Muscle layer of duodenum (tissue), 2 donors: ENCODE results near the gene TBC1D22A.

ENCODE experiments used
- H3K27ac ChIP-seq: one replicate; pipeline ENCODE4 v1.7.0; 2013; ENCODE audit warnings: mild to moderate bottlenecking, low read length
- H3K27me3 ChIP-seq: one replicate; pipeline ENCODE4 v1.7.0; 2013; ENCODE audit warnings: low read depth, mild to moderate bottlenecking, control low read depth, low read length
- H3K36me3 ChIP-seq, 2 donors: one replicate each; pipeline ENCODE4 v1.7.0; 2013; ENCODE audit warnings: low read length in 2 of 2, control low read depth in 1 of 2, mild to moderate bottlenecking in 1 of 2; ENCODE audit not compliant: insufficient read depth in 2 of 2, control insufficient read depth in 1 of 2
- H3K4me1 ChIP-seq, 2 donors: one replicate each; pipeline ENCODE4 v1.7.0; 2013; ENCODE audit warnings: low read length in 2 of 2, mild to moderate bottlenecking in 2 of 2, control low read depth in 1 of 2, moderate library complexity in 1 of 2; ENCODE audit not compliant: insufficient read depth in 2 of 2, control insufficient read depth in 1 of 2
- H3K4me3 ChIP-seq, 2 donors: one replicate each; pipeline ENCODE4 v1.7.0; 2013; ENCODE audit warnings: low read length in 2 of 2, low read depth in 1 of 2, mild to moderate bottlenecking in 1 of 2
- H3K9me3 ChIP-seq, 2 donors: one replicate each; pipeline ENCODE4 v1.7.0; 2013; ENCODE audit warnings: low read length in 2 of 2, control low read depth in 1 of 2, mild to moderate bottlenecking in 1 of 2; ENCODE audit not compliant: control insufficient read depth in 1 of 2
- donor health status: healthy.

The TBC1D22A gene

GRCh38 chr22:47193606-47194329, 431.3 kb downstream of the TBC1D22A start:
- Histone ChIP-seq H3K27me3 (no peaks in the 10 kb centered on the region), H3K4me1 (no peaks in the 10 kb centered on the region), H3K4me3 (no peak overlapping the region), H3K27ac (no peak overlapping the region), H3K9me3 (no peaks in the 10 kb centered on the region), H3K36me3 (no peaks in the 10 kb centered on the region)

DNA sequence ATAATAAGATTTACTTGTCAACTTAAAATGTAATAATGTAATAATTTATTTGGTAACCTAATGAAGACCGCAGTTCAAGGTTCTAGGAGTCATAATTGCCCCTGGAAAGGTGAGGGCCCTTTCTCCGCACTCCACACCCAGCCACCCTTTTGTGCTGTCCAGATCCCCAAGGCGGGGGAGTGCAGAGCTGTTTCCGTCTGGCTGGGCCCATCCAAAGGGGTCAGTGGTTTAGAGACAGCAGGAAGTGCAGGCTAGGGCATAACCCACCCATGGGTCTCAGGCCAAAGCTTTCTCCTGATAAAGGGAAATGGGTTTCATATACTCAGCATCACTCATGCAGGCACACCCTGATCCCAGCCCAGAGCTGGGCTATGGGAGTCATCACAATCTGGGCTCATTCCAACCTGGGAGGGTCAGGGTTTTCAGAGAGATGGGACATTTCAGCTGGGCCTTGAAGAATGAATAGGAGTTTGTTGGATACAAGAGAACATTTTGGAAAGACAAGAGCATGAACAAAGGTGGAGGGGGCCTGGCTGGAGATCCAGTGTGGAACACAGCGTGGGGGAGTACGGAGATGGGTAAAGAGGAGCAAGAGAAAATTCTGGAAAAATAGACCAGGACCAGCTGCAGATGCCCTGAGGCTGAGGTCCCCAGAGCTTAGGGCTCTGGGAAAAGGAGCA, 432.2 kb downstream of the TBC1D22A start:
- Histone ChIP-seq H3K4me1 (no peaks in the 10 kb centered on the region), H3K27me3 (no peaks in the 10 kb centered on the region), H3K27ac (no peak overlapping the region), H3K9me3 (no peaks in the 10 kb centered on the region), H3K36me3 (no peaks in the 10 kb centered on the region), H3K4me3 (no peak overlapping the region)

DNA sequence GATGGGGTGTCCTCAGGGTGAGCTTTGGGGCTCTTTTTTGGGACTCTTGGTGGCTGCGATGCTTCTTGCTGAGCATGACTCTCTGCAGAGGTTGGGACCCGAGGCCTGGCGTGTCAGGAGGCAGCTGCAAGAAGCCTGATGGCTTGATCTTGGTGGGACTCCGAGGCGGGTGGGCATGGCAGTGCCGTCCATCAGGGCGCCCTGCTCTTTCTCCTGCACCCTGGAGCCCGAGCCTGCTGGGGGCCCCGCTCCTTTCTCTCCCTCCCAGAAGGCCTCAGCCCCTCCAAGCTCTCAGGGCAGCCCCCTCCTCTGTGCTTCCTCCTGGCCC, 432.7 kb downstream of the TBC1D22A start:
- no peaks in the 10 kb centered on the region for H3K27me3 ChIP-seq
- no peaks in the 10 kb centered on the region for H3K4me1 ChIP-seq
- no peaks in the 10 kb centered on the region for H3K9me3 ChIP-seq
- H3K27ac ChIP-seq = no peak overlapping the region
- H3K4me3 ChIP-seq = no peak overlapping the region
- H3K36me3 ChIP-seq = no peaks in the 10 kb centered on the region

DNA sequence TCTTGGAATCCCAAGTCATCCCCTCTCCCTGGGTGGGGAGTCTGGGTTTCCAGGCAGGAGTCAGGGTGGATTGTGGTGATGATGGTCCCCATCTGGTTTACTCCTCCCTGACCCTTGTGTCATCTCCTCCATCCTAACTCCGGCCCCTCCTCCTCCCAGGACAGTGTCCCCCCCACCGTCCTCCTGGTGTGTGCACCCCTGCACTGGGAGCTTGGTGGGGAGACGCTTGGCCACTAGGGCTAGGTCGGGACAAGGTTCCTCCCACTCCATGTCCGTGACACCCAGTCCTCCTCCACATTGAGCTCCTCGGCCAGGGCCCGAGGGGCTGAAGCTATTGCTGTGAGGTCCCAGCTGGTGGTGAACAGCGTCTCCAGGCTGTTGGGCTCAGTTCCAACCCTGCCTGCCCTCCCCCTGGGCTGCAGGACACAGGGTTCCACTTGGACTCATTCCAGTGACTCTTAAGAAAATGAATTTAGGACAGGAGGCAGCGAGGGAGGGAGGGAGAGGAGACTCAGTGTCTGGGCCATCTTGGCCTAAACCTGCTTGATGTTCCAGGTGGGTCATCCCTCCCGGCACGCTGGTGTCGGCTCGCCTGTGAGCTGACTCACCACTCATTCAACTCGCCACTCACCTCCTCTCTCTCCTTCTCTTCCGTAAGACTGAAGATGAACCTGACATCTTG, 433.2 kb downstream of the TBC1D22A start:
- no peaks in the 10 kb centered on the region for H3K4me1 ChIP-seq
- H3K36me3 ChIP-seq = no peaks in the 10 kb centered on the region
- H3K4me3 ChIP-seq = no peak overlapping the region
- no peaks in the 10 kb centered on the region for H3K9me3 ChIP-seq
- H3K27ac ChIP-seq = no peak overlapping the region
- H3K27me3 ChIP-seq = no peaks in the 10 kb centered on the region

- Histone ChIP-seq H3K9me3 (no peaks in the 10 kb centered on the region), H3K4me3 (no peak overlapping the region), H3K27me3 (no peaks in the 10 kb centered on the region), H3K4me1 (no peaks in the 10 kb centered on the region), H3K36me3 (no peaks in the 10 kb centered on the region), H3K27ac (no peak overlapping the region)
These were observed 433.9 kb downstream of the TBC1D22A start for GRCh38 chr22:47196166-47196849.

DNA sequence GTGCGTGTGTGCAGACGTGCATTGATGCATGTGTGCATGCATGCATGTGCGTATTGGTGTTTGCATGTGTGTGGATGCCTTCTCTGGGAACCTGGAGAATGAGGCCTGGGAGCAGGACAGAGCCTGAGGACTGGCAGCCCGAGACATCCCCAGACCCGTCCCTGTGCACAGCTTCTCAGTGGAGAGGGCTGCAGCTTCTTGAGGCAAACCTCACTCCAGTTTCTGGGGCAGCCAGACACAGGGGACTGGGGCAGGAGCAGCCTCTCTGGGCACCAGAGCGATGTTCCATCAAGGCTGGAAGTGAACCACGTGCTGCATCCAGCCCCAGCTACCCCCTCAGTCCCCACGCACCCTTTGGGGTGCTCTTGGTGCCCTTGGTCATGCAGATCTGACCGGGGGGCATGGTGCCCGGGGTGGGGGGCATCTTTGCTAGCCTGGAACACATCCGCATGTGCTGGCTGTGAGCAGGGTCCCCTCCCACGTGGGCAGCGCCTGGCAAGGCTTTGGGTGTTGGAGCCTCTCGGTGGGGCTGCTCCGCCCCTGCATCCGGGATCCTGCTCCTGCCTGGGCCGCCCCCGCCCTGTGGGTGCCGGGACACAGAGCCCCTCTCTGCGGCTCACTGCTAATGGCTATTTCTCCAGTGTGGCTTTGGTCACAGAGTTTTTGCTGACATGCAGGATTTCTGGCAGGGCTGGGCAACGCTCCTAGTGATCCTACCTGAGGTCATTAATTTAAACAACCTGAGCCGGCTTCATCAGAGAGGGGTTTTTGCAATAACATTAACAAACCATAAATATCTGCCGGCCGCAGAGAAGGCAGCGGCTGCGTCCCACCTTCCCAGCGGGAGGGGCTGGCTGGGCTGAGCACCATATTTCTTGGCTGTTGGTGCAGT, 434.7 kb downstream of the TBC1D22A start:
- Histone ChIP-seq H3K27me3 (no peaks in the 10 kb centered on the region), H3K4me3 (no peak overlapping the region), H3K4me1 (no peaks in the 10 kb centered on the region), H3K36me3 (no peaks in the 10 kb centered on the region), H3K9me3 (no peaks in the 10 kb centered on the region), H3K27ac (no peak overlapping the region)

GRCh38 chr22:47197773-47198500, 435.5 kb downstream of the TBC1D22A start:
- Histone ChIP-seq H3K36me3 (no peaks in the 10 kb centered on the region), H3K4me3 (no peak overlapping the region), H3K9me3 (no peaks in the 10 kb centered on the region), H3K27me3 (no peaks in the 10 kb centered on the region), H3K27ac (no peak overlapping the region), H3K4me1 (no peaks in the 10 kb centered on the region)

GRCh38 chr22:47198801-47199251, 436.4 kb downstream of the TBC1D22A start:
- no peaks in the 10 kb centered on the region for H3K9me3 ChIP-seq
- no peak overlapping the region for H3K4me3 ChIP-seq
- peaks cover 0 to 4% of the 10 kb centered on the region in 2 donors for H3K4me1 ChIP-seq
- no peak overlapping the region for H3K27ac ChIP-seq
- no peaks in the 10 kb centered on the region for H3K27me3 ChIP-seq
- H3K36me3 ChIP-seq = no peaks in the 10 kb centered on the region

DNA sequence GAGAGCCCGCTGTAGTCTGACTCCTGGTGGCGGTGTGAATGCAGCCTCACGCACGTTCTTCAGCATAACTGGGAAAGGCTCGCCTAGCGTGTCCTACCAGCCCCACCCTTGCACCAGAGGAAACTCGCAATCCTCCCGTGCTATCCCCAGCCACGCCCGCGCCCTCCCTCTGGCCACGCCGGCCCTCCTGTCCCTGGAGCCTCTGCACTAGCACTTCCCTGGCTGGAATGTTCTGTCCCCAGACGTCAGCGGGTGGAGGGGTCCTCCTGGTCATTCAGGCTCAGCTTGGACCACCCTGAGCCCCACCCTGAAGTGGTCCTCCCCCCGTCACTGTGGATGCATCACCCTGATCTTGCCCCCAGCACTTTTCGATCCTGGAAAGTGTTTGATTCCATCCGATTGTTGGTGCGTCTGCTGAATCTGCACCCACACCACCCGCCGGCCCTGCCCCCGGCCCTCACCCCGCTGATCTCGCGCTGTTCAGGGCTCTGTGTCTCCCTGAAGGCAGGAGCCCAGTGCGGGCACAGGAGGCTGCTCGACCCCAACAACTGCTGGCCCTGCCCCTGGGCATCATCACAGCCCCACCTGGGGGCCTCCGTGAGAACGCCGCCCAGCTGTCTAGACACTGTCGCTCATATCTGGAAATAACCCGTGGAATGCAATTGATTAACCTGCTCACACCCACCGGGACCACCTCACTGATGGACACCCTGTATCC, 437.0 kb downstream of the TBC1D22A start:
- Histone ChIP-seq H3K27me3 (no peaks in the 10 kb centered on the region), H3K27ac (no peak overlapping the region), H3K4me3 (no peak overlapping the region), H3K36me3 (no peaks in the 10 kb centered on the region), H3K4me1 (peaks cover 0 to 4% of the 10 kb centered on the region in 2 donors), H3K9me3 (no peaks in the 10 kb centered on the region)

- no peak overlapping the region for H3K4me3 ChIP-seq
- H3K27ac ChIP-seq = no peak overlapping the region
- no peaks in the 10 kb centered on the region for H3K9me3 ChIP-seq
- peaks cover 0 to 4% of the 10 kb centered on the region in 2 donors for H3K4me1 ChIP-seq
- H3K36me3 ChIP-seq = no peaks in the 10 kb centered on the region
- no peaks in the 10 kb centered on the region for H3K27me3 ChIP-seq
These were observed 437.5 kb downstream of the TBC1D22A start for GRCh38 chr22:47199979-47200272.
